GM19467 (cell line): ENCODE measurements around the gene ZNF728.
"Not testable (repeated sequence)": the region's sequence is repeated elsewhere in the genome, so short reads cannot be mapped to it uniquely, and the experiment has no call there.

Experiments
- ATAC-seq: cut with Tn5 transposase; IDR thresholded peaks from one replicate; pipeline ENCODE4 v1.9.1; 2021; ENCODE audit warnings: mild to moderate bottlenecking, moderate library complexity; ENCODE audit not compliant: unreplicated experiment

Gene ZNF728

DNA sequence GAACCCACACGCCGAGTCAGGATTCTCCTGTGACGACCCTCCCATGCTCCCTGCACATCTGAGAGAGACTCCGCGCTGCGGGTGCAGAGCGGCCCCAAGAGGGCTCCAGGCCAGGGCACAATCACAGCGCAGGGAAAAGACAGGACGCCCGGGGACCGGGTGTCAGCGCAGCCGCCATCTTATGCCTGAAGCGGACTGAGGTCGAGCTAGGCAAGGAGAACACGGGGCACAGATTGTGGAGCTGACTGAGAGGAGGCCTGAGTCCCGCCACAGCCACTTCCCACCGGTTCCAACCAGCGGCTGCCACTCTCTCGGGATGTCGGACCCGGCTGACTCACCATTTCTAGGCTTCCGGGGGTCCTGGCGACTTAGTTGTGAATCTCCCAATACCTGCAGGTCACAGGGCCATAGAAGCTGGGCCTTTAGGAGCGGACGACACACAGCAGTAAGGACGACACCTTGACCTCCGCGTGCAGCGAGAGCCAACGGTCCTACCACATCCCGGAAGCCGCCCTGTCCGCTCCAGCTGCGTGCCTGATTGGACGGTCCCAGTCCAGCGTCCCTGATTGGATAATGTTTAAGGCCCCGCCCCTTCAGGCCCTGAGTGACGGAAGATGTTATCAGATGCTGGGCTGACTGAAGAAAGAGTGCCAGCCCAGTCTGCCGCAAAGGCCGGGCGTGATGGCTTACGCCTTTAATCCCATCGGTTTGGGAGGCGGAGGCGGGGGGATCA is at the start of gene ZNF728:
Gene ZNF728, minus strand, starts transcription at position 487 of the 733 bp plus-strand sequence. Its CDS starts 146 bp downstream, at position 341.
- no peak for ATAC-seq

DNA sequence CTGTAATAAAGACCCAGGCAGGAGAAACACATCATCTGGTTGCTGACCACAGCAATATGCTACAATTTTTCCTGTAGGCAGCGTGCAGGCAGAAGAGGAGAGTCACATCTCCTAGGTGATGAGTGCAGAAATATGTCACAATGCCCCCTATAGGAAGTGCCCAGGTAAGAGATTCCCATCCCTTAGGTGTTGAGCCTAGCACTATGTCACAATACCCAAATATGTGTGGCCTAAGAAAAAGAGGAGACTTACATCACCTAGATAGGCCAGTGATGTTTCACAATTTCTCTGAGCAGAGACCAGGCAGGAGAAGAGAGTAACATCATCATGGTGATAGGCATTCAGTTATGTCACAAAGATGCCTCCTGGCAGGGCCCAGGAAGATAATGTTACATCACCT is 49.4 kb upstream of the ZNF728 start:
- no peak for ATAC-seq

DNA sequence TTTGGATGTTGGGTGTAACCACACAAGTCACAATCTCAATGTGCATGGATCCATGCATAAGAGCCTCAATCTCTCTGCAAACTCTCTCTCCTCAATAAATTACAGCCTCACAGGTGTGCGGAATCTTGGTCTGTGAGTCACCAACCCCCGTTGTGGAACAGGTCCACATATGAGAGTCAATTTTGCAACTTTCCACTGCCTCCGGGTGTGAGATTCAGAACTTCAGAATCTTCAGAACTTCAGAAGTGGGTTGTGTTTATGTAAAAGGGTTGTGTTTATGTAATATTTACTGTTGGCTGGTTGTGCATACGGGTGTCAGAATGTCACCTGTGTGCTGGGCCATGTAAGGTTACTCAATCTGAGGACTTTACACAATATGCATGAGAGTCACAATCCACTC is 46.3 kb upstream of the ZNF728 start:
- ATAC-seq, result no peak

GRCh38 chr19:23046743-23047142 is 43.8 kb upstream of the ZNF728 start:
- ATAC-seq, result no peak

GRCh38 chr19:23033721-23034120 is 30.7 kb upstream of the ZNF728 start:
- ATAC-seq, result no peak

DNA sequence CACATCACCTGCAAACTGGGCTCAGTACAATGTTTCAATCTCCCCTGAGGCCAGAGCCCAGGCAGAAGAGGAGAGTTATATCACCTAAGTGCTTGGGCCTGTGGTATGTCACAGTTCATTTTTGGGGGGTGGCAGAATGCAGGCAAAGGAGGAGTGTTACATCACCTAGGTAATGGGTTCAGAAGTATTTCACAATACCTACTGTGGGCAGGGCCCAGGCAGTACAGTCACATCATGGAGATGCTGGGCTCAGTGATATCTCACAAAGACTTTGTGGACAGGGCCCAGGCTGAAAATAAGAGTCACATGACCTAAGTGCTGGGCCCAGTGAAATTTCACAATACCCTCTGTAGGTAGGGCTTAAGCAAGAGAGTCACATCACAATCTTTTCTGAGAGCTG is 12.7 kb upstream of the ZNF728 start:
- no peak for ATAC-seq

GRCh38 chr19:22994957-22995356 is 8.0 kb downstream of the ZNF728 start:
- not testable (repeated sequence) for ATAC-seq

DNA sequence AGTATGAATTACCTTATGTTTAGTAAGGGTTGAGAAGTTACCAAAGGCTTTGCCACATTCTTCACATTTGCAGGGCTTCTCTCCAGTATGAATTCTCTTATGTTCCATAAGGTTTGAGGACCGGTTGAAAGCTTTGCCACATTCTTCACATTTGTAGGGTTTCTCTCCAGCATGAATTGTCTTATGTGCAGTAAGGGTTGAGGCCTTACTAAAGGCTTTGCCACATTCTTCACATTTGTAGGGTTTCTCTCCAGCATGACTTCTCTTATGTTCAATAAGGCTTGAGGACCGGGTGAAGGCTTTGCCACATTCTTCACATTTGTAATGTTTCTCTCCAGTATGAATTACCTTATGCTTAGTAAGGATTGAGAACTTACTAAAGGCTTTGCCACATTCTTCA is 26.7 kb downstream of the ZNF728 start:
- ATAC-seq, result no peak

GRCh38 chr19:22975546-22976136 is 27.3 kb downstream of the ZNF728 start:
- not testable (repeated sequence) for ATAC-seq

DNA sequence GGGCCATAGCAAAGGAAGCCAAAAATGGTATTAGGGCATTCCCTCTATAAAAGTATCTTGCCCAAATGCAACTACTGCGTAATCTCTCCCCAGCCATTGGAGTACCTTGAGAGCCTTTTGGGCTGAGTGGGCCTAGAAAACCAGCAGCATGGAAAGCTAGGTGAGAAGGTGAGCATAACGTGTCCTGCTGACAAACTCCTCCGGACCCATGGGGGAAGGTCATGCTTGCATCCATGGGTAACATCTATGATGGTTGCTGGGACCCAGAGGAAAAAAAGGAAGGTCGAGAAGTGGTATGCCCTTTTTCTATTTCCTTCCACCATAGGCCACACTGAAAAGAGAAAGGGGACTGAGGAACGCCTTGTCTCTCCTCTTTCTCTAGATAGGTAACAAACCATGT is 57.4 kb downstream of the ZNF728 start:
- no peak for ATAC-seq

GRCh38 chr19:22935151-22935550 is 67.8 kb downstream of the ZNF728 start:
- ATAC-seq, result no peak

GRCh38 chr19:22927576-22927975 is 75.4 kb downstream of the ZNF728 start:
- ATAC-seq, result not testable (repeated sequence)

GRCh38 chr19:22925181-22925580 is 77.8 kb downstream of the ZNF728 start:
- not testable (repeated sequence) for ATAC-seq
